Stimulated activated effector memory CD8-positive, alpha-beta T cell treated with anti-CD3 and anti-CD28 coated beads, Interleukin-12 subunit alpha, Interleukin-12 subunit beta, amount 100 ng/mL, for 72 hours (primary cell): ENCODE data around the gene FAM237B.
"Not testable (repeated sequence)": the region's sequence is repeated elsewhere in the genome, so short reads cannot be mapped to it uniquely, and the experiment has no call there.

Experiments
- ATAC-seq: fragments of 150-1000 bp; cut with Tn5 transposase; 2 replicates; pipeline ENCODE4 v1.10.0; 2021
- DNase-seq, 2 donors: peaks; one replicate each; pipeline ENCODE4 v3.0.0; 2021 to 2022; ENCODE audit warnings: low spot score in 2 of 2
- H3K27ac Mint-ChIP-seq: one replicate; pipeline ENCODE4 v1.8.0; 2022; ENCODE audit warnings: mild to moderate bottlenecking, mixed read lengths
- H3K36me3 Mint-ChIP-seq: one replicate; pipeline ENCODE4 v1.8.0; 2022; ENCODE audit warnings: mild to moderate bottlenecking, mixed read lengths
- H3K4me1 Mint-ChIP-seq: one replicate; pipeline ENCODE4 v1.8.0; 2022; ENCODE audit warnings: mixed read lengths
- H3K4me3 Mint-ChIP-seq: one replicate; pipeline ENCODE4 v1.8.0; 2022; ENCODE audit warnings: mild to moderate bottlenecking, mixed read lengths
- H3K9me3 Mint-ChIP-seq: one replicate; pipeline ENCODE4 v1.8.0; 2022; ENCODE audit warnings: mixed read lengths

The FAM237B gene

GRCh38 chr7:90320801-90321494, at the start of gene FAM237B:
FAM237B (minus strand) TSS chr7:90321304; CDS start chr7:90319748, 1,556 bp downstream.
- Mint-ChIP-seq H3K9me3 (no peaks in the 10 kb centered on the region), H3K4me1 (peaks cover 13% of the 10 kb centered on the region), H3K27ac (no peak within 1 kb of the TSS), H3K4me3 (peak within 1 kb of the TSS; percentile 11), H3K36me3 (no peaks in the 10 kb centered on the region)
- ATAC-seq (peak; percentile 24), DNase-seq (no peak)

GRCh38 chr7:90351987-90352386, 30.9 kb upstream of the FAM237B start:
- ATAC-seq, result no peak
- DNase-seq, result no peak
- Mint-ChIP-seq H3K9me3 (peaks cover 3% of the 10 kb centered on the region), H3K27ac (no peak overlapping the region), H3K4me1 (peaks cover 24% of the 10 kb centered on the region), H3K36me3 (peaks cover 53% of the 10 kb centered on the region), H3K4me3 (no peak overlapping the region)

- ATAC-seq, H3K27ac Mint-ChIP-seq, H3K4me3 Mint-ChIP-seq, DNase-seq, H3K9me3 Mint-ChIP-seq: not testable (repeated sequence)
- Mint-ChIP-seq H3K36me3 (peaks cover 42% of the 10 kb centered on the region), H3K4me1 (peaks cover 34% of the 10 kb centered on the region)
Measured at GRCh38 chr7:90350032-90350431, 28.9 kb upstream of the FAM237B start.

GRCh38 chr7:90349305-90349704, 28.2 kb upstream of the FAM237B start:
- Mint-ChIP-seq H3K27ac (no peak overlapping the region), H3K36me3 (peaks cover 35% of the 10 kb centered on the region), H3K4me1 (peaks cover 36% of the 10 kb centered on the region), H3K4me3 (no peak overlapping the region), H3K9me3 (peaks cover 3% of the 10 kb centered on the region)
- ATAC-seq (no peak), DNase-seq (no peak)

GRCh38 chr7:90347759-90348158, 26.7 kb upstream of the FAM237B start:
- no peak for DNase-seq
- Mint-ChIP-seq H3K4me1 (peaks cover 36% of the 10 kb centered on the region), H3K27ac (peak overlapping the region; percentile 98)

GRCh38 chr7:90346336-90347125, 25.4 kb upstream of the FAM237B start, which contains the start of gene GTPBP10:
GTPBP10 (plus strand) TSS chr7:90346716; CDS start chr7:90346742, 26 bp downstream.
- H3K4me1 Mint-ChIP-seq, result peaks cover 25% of the 10 kb centered on the region

More at GRCh38 chr7:90347759-90348158, 26.7 kb upstream of the FAM237B start:
- H3K4me3 Mint-ChIP-seq, result peak overlapping the region; percentile 89
- peaks cover 3% of the 10 kb centered on the region for H3K9me3 Mint-ChIP-seq
- ATAC-seq, result no peak
- H3K36me3 Mint-ChIP-seq, result peaks cover 19% of the 10 kb centered on the region

GRCh38 chr7:90345595-90346335, 24.7 kb upstream of the FAM237B start:
- DNase-seq (no peak), ATAC-seq (peak; percentile 27)
- Mint-ChIP-seq H3K4me1 (peaks cover 22% of the 10 kb centered on the region), H3K4me3 (peak overlapping the region; percentile 89), H3K36me3 (peaks cover 9% of the 10 kb centered on the region), H3K27ac (peak overlapping the region; percentile 98), H3K9me3 (peaks cover 3% of the 10 kb centered on the region)

More at GRCh38 chr7:90346336-90347125, 25.4 kb upstream of the FAM237B start, which contains the start of gene GTPBP10:
- Mint-ChIP-seq H3K36me3 (peaks cover 9% of the 10 kb centered on the region), H3K27ac (peak within 1 kb of the TSS; percentile 98), H3K4me3 (peak within 1 kb of the TSS; percentile 89), H3K9me3 (peaks cover 3% of the 10 kb centered on the region)
- peak; percentile 92 to 97 for DNase-seq
- peak; percentile 97 for ATAC-seq

- H3K4me1 Mint-ChIP-seq, result peaks cover 19% of the 10 kb centered on the region
- peaks cover 9% of the 10 kb centered on the region for H3K36me3 Mint-ChIP-seq
- H3K27ac Mint-ChIP-seq, result peak overlapping the region; percentile 98
- H3K4me3 Mint-ChIP-seq, result peak overlapping the region; percentile 89
- ATAC-seq, result no peak
- H3K9me3 Mint-ChIP-seq, result peaks cover 3% of the 10 kb centered on the region
- DNase-seq, result no peak
Measured at GRCh38 chr7:90345016-90345415, 23.9 kb upstream of the FAM237B start.

GRCh38 chr7:90337106-90337505, 16.0 kb upstream of the FAM237B start:
- H3K27ac Mint-ChIP-seq, result no peak overlapping the region
- no peaks in the 10 kb centered on the region for H3K9me3 Mint-ChIP-seq
- DNase-seq (no peak), ATAC-seq (no peak)
- H3K4me1 Mint-ChIP-seq, result no peaks in the 10 kb centered on the region
- no peaks in the 10 kb centered on the region for H3K36me3 Mint-ChIP-seq
- no peak overlapping the region for H3K4me3 Mint-ChIP-seq

GRCh38 chr7:90334926-90335325, 13.8 kb upstream of the FAM237B start:
- not testable (repeated sequence) for H3K4me1 Mint-ChIP-seq, H3K27ac Mint-ChIP-seq, DNase-seq, ATAC-seq, H3K4me3 Mint-ChIP-seq, H3K36me3 Mint-ChIP-seq, H3K9me3 Mint-ChIP-seq

GRCh38 chr7:90334193-90334843, 13.2 kb upstream of the FAM237B start:
- no peak overlapping the region for H3K4me3 Mint-ChIP-seq
- ATAC-seq, result no peak
- no peaks in the 10 kb centered on the region for H3K4me1 Mint-ChIP-seq
- H3K36me3 Mint-ChIP-seq, result no peaks in the 10 kb centered on the region
- no peaks in the 10 kb centered on the region for H3K9me3 Mint-ChIP-seq
- no peak overlapping the region for H3K27ac Mint-ChIP-seq
- no peak for DNase-seq

- no peak overlapping the region for H3K4me3 Mint-ChIP-seq
- DNase-seq, result no peak
- H3K36me3 Mint-ChIP-seq, result no peaks in the 10 kb centered on the region
- no peaks in the 10 kb centered on the region for H3K9me3 Mint-ChIP-seq
- no peak overlapping the region for H3K27ac Mint-ChIP-seq
- H3K4me1 Mint-ChIP-seq, result peaks cover 2% of the 10 kb centered on the region
- no peak for ATAC-seq
Measured at GRCh38 chr7:90326500-90326899, 5.4 kb upstream of the FAM237B start.

- H3K36me3 Mint-ChIP-seq, result no peaks in the 10 kb centered on the region
- H3K4me3 Mint-ChIP-seq, result no peak overlapping the region
- ATAC-seq (no peak), DNase-seq (no peak)
- no peak overlapping the region for H3K27ac Mint-ChIP-seq
- H3K4me1 Mint-ChIP-seq, result peaks cover 13% of the 10 kb centered on the region
- H3K9me3 Mint-ChIP-seq, result no peaks in the 10 kb centered on the region
Measured at GRCh38 chr7:90322837-90323236, 1.7 kb upstream of the FAM237B start.

GRCh38 chr7:90320418-90320800, 695 bp downstream of the FAM237B start:
- ATAC-seq (no peak), DNase-seq (no peak)
- H3K36me3 Mint-ChIP-seq, result no peaks in the 10 kb centered on the region
- H3K4me1 Mint-ChIP-seq, result peaks cover 13% of the 10 kb centered on the region
- H3K27ac Mint-ChIP-seq, result no peak overlapping the region
- no peak overlapping the region for H3K4me3 Mint-ChIP-seq
- no peaks in the 10 kb centered on the region for H3K9me3 Mint-ChIP-seq

- H3K27ac Mint-ChIP-seq, result no peak overlapping the region
- no peaks in the 10 kb centered on the region for H3K9me3 Mint-ChIP-seq
- DNase-seq (no peak), ATAC-seq (no peak)
- H3K36me3 Mint-ChIP-seq, result no peaks in the 10 kb centered on the region
- no peak overlapping the region for H3K4me3 Mint-ChIP-seq
- H3K4me1 Mint-ChIP-seq, result peaks cover 13% of the 10 kb centered on the region
Measured at GRCh38 chr7:90320014-90320413, 1.1 kb downstream of the FAM237B start.
